CD4-positive, alpha-beta T cell treated with Interleukin-15 for 1 hour (primary cell): ENCODE measurements around the gene PKD1.
"Not testable (repeated sequence)": the region's sequence is repeated elsewhere in the genome, so short reads cannot be mapped to it uniquely, and the experiment has no call there.

Source experiments
- DNase-seq: peaks from one replicate; pipeline ENCODE4 v3.0.0-alpha.2; 2020

The PKD1 gene

DNA sequence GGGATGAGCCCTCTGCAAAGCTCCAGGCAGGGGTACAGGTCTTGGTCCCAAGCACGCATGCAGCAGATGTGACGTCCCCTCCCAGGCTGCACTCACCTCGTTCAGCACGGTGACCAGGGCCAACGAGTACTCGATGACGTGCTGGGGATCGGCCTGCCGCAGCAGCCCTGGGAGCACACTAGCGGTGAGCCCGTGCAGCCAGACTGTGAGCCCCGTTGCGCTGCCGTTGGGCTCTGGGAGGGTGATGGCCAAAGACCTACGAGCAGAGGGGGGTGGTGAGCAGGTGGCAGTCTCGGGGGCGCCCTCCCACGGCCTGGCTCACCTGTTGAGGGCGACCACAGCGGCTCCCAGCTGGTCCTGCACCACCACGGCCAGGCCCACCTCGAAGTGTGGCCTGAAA is 29.9 kb downstream of the PKD1 start:
- DNase-seq: not testable (repeated sequence)

DNA sequence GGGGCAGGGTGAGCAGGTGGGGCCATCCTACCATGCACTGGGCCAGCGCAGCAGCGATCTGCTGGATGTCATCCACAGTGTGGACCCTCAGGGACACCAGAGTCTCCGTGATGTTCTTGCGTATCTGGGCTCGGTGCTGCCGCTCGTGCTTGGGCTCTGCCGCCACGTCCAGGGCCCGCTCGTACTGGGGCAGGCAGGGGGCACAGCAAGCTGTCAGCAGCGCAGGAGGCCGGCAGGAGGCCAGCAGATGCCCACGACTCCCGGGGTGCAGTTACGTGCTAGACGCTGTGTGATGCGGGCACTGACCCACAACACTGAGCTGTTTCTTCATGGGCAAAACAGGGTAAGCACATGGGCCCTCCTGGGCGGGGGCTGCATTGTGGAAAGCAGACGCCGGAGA is 30.4 kb downstream of the PKD1 start:
- DNase-seq: not testable (repeated sequence)

- not testable (repeated sequence) for DNase-seq
These were observed 31.2 kb downstream of the PKD1 start for GRCh38 chr16:2104464-2104863.

GRCh38 chr16:2102471-2102870 is 33.2 kb downstream of the PKD1 start:
- DNase-seq: no peak

GRCh38 chr16:2101581-2101980 is 34.1 kb downstream of the PKD1 start:
- DNase-seq: not testable (repeated sequence)

GRCh38 chr16:2097689-2098088 is 38.0 kb downstream of the PKD1 start:
- not testable (repeated sequence) for DNase-seq

DNA sequence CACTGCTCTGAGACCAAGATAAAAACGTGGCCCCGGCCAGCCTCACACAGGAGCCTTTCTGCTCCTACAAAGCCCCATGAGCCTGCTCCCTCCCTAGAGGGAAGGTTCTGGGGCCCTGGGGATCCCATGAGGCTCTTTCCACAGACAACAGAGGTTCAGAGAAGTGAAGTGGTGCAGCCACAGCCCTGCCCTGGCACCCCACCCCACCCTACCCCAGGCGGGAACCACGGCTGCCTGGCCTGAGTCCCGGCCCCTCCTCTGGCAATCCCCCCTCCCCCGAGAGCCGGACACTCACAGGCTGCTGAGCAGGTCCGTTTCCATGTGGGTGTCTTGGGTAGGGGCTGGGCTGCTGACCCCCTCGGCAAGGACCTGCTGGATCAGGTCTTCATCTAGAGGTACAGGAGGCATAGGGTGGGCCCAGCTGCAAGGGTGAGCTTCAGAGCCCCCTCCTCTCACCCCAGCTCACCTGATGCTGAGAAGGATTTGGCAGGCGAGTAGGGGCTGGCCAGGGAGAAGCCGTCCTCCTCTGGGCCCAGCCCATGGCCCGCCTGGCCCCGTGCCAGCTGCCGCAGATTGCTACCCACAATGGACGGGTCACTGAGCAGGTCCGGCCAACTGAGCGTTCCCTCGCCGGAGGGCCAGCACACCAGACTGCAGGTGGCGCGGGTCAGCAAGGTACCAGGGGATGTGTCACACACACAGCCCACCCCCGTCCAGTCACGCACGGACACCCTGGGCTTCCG is 38.7 kb downstream of the PKD1 start:
- DNase-seq: no peak

DNA sequence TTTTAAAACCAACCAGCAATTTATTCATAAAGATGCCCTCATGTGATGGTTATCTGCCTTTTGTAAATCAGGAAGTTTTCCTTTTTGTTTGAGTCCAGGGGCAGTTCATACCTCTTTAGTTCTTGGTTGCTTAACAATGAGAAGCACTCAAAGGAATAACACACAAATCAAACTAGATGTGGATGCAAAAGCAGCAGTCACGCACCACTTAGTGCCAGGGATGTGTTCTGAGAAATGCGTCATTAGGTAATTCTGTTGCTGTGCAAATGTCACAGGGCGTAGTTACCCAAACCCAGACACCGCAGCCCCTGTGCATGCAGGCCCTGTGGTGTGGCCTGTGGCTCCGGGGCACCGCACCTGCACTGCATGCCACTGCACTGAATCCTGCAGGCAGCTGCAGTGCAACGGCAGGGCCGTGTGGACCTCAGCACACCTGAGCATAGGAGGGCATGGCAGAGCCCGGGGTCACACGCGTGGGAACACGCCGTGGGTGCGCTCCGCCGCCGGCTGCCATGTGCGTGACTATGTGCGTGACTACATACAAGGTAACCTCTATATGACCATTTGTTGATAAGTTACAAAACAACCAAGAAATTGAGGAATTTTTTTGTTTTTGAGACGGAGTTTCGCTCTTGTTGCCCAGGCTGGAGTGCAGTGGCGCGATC is 39.6 kb downstream of the PKD1 start:
- no peak for DNase-seq

DNA sequence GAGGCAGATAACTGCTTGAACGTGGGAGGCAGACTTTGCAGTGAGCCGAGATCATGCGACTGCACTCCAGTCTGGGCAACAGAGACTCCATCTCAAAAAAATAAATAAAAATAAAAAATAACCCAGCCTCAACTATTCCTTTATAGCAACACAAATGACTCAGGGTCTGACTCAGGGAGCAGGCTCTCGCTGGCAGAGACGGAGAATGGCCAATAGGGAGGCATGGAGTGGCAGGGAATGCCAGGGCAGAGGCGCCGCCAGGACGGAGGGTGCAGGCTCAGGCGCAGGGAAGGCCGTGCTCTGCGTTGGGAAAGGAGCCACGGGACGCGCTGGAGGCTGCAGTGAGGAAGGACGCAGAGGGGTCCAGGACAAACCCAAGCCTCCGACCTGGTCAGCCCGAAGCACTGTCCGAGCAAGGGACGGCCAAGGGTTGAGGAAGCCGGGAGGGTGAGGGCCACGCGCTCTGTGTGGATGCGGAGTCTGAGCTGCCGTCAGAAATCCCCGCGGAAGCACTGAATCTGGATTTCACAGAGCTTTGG is 40.3 kb downstream of the PKD1 start:
- DNase-seq: no peak

DNA sequence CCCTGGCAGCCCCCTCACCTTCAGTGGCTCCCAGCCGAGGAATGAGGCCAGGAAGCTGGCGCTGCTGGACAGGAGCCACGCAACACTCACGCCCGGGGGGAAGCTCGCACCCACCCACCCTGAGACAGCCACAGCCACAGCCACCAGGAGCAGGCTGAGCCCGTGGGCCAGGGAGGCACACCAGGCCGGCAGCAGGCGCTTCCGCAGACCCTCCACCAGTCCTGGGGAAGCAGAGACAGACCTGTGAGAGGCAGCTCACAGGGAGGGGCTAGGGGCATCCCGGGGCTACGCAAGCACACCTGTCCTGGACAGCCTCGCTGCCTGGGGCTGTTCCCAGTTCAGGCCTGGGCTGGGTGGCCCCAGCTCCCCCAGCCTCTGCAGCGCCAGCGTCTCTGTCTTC is 41.9 kb downstream of the PKD1 start:
- no peak for DNase-seq

- no peak for DNase-seq
These were observed 42.8 kb downstream of the PKD1 start for GRCh38 chr16:2092866-2093265.

- DNase-seq: no peak
These were observed 43.5 kb downstream of the PKD1 start for GRCh38 chr16:2092256-2092620.

- no peak for DNase-seq
These were observed 44.0 kb downstream of the PKD1 start for GRCh38 chr16:2091547-2092255.

DNA sequence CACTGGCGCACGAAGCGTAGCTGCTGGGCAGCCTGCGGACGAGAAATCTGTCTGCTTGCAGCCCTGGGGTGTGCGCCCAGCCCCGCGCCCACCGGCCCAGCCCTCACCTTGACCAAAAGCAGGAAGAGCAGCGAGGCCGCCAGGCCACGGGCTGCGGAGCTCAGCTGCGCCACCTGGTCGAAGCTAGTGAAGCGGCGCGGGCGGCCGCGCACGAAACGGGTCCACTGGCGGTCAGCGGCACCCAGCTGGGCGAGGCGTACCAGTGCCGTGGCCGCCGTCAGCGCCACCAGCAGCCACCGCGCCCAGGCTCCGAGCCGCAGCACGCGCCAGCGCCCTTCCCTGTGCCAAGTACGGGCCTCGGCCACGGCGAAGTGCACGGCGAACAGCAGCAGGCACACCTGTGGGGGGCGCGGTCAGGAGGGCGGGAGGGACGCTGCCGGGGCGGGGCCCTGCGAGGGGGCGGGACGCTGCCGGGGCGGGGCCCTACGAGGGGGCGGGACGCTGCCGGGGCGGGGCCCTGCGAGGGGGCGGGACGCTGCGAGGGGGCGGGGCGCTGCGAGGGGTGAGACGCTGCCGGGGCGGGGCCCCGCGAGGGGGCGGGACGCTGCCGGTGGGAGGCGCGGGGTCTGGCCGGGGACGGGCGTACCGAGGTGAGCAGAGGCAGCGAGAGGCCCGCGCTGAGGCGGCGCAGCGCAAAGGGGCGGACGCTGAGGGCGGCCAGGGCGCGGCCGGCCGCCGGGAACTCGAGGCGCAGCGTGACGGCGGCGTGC is 44.7 kb downstream of the PKD1 start:
- DNase-seq: peak; percentile 67

- no peak for DNase-seq
These were observed 45.3 kb downstream of the PKD1 start for GRCh38 chr16:2090481-2090776.

- DNase-seq: no peak
These were observed 45.8 kb downstream of the PKD1 start for GRCh38 chr16:2089706-2090480.

GRCh38 chr16:2088759-2089358 is 46.8 kb downstream of the PKD1 start:
- DNase-seq: no peak

GRCh38 chr16:2087748-2088631 is 47.7 kb downstream of the PKD1 start:
- no peak for DNase-seq

DNA sequence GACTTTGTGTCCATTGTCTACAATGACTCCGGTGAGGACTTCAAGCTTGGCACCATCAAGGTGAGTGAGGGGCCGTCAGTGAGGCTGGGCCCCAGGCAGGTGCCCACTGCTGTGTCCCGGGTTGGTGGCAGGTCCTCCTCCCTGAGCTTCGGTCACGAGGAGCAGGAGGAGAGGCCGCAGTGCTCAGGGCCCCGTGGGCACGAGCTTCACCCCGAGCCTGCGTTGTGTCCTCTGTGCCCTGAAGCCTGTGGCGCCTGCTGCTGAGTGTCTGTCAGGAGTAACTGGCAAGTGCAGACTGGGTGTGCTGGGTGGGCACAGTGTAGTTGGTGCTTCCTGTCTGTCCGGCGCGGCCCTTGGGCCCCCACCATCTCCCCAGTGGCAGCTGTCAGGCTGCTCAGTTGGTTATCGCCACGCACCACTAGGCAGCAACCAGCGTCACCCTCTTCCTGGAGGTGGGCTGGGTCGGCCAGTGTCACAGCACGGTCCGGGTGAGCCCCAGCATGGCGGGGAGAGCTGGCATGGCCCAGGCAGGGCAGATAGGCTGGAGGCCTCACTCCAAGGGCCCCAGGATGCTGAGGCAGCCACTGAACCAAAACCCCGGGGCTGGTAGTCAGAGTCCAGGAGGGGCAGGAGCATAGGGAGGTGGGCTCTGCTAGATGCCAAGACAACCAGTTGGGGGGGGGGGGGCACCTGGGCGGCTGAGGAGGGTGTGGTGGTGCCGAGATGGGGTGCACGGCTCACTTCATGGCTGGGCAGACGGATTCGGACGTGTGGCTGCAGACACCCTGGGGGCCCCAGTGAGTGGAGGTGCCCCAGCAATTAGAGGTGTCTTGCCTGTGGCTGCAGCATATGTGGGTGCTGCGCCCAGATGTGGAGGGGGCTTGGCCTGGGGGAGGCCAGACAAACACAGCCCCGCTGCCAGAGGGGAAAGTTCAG is 48.6 kb downstream of the PKD1 start:
- DNase-seq: no peak
